GM12878 (cell line): ENCODE data around the gene LZTFL1. TPM values are rescaled to one million over a fixed set of nuclear protein-coding genes. Genes with fewer than 3 reads are reported as not detected.

Experiments used
- ATAC-seq: fragments of 200-7000 bp; cut with Tn5 transposase; 3 replicates; pipeline ENCODE4 v1.9.1; 2020; ENCODE audit warnings: mild to moderate bottlenecking, moderate library complexity
- BruUV-seq: library from RNA; stranded (reverse); fragments of 400-500 nt; replicated peaks from 2 replicates; lab custom pipeline; 2021; lab: Mats Ljungman, UMichigan
- CTCF ChIA-PET: fragments of 300-600 bp; sonication (Branson Sonifier 250); formaldehyde crosslinking; extraction: SDS; loops from one replicate; lab custom pipeline; 2021; ENCODE audit warnings: inconsistent platforms; lab: Yijun Ruan, JAX
- POLR2A ChIA-PET: fragments of 350-600 bp; formaldehyde crosslinking; extraction: SDS; loops from one replicate; lab custom pipeline; 2021; ENCODE audit warnings: inconsistent platforms; lab: Charles Lee
- RAD21 ChIA-PET: fragments of 300-600 bp; sonication (Branson Sonifier 250); formaldehyde crosslinking; loops from one replicate; lab custom pipeline; 2023; ENCODE audit warnings: antibody characterized with exemption; ENCODE audit not compliant: unreplicated experiment; lab: Charles Lee
- SMC1A ChIA-PET: fragments of 300-600 bp; sonication (Branson Sonifier 250); formaldehyde crosslinking; loops from one replicate; lab custom pipeline; 2023; ENCODE audit not compliant: unreplicated experiment, uncharacterized antibody; lab: Charles Lee
- DNase-seq: peaks from one replicate; pipeline ENCODE4 v3.0.0-alpha.2; 2011; ENCODE audit warnings: low read depth, low spot score
- FAIRE-seq: peaks from 3 replicates; lab custom pipeline; 2011; peaks lifted over from hg19 to GRCh38; lab: Jason Lieb, UNC
- H2AFZ ChIP-seq: 2 replicates; pipeline ENCODE4 v1.6.0; 2011; ENCODE audit warnings: low read depth, low read length, control low read depth; ENCODE audit not compliant: control insufficient read depth
- H3K27ac ChIP-seq: 2 replicates; pipeline ENCODE4 v1.5.1; 2011; ENCODE audit warnings: control low read depth; ENCODE audit not compliant: control insufficient read depth, insufficient read depth
- H3K27me3 ChIP-seq, 2 experiments: replicated peaks in 1 of 2; 2 replicates each; pipeline versions ENCODE4 v1.6.0 to v1.6.1; 2011; ENCODE audit warnings: low read length in 1 of 2; ENCODE audit not compliant: control insufficient read depth in 2 of 2, insufficient read depth in 2 of 2
- H3K36me3 ChIP-seq, 2 experiments: 2 replicates each; pipeline ENCODE4 v1.5.1; 2011; ENCODE audit warnings: low read length in 1 of 2; ENCODE audit not compliant: control insufficient read depth in 2 of 2, insufficient read depth in 2 of 2
- H3K4me1 ChIP-seq: 2 replicates; pipeline ENCODE4 v1.6.1; 2011; ENCODE audit warnings: mild to moderate bottlenecking, low read length, moderate library complexity, mixed read lengths; ENCODE audit not compliant: control insufficient read depth, insufficient read depth
- H3K4me2 ChIP-seq: 2 replicates; pipeline ENCODE4 v1.6.0; 2011; ENCODE audit warnings: control low read depth; ENCODE audit not compliant: control insufficient read depth, insufficient read depth
- H3K4me3 ChIP-seq: fragments of 200-600 bp; sonication (generic); 2 replicates; pipeline ENCODE4 v1.5.1; 2016
- H3K79me2 ChIP-seq: 2 replicates; pipeline ENCODE4 v1.6.0; 2011; ENCODE audit warnings: low read length; ENCODE audit not compliant: control insufficient read depth, insufficient read depth
- H3K9ac ChIP-seq: 2 replicates; pipeline ENCODE4 v1.8.0; 2011; ENCODE audit warnings: low read length, control low read depth, mixed read lengths; ENCODE audit not compliant: control insufficient read depth, insufficient read depth
- H3K9me3 ChIP-seq: replicated peaks from 3 replicates; pipeline ENCODE4 v1.5.1; 2011; ENCODE audit warnings: mild to moderate bottlenecking, low read length; ENCODE audit not compliant: control insufficient read depth, insufficient read depth
- H4K20me1 ChIP-seq: 2 replicates; pipeline ENCODE4 v1.6.0; 2011; ENCODE audit not compliant: control insufficient read depth, insufficient read depth
- ATF3 ChIP-seq: IDR thresholded peaks from 2 replicates; pipeline ENCODE4 v1.6.1; 2011; ENCODE audit warnings: low read depth, mild to moderate bottlenecking, low read length, moderate library complexity, borderline replicate concordance; ENCODE audit errors: extremely low read depth
- ELK1 ChIP-seq: IDR thresholded peaks from 2 replicates; pipeline ENCODE4 v1.6.1; 2012; ENCODE audit warnings: low read depth, low read length, improper control_type of control experiment
- IKZF1 ChIP-seq: fragments of 450-650 bp; conservative IDR thresholded peaks from 2 replicates; pipeline ENCODE4 v1.6.1; 2017; ENCODE audit warnings: antibody characterized with exemption, mild to moderate bottlenecking
- MEF2A ChIP-seq: IDR thresholded peaks from 2 replicates; pipeline ENCODE4 v1.6.1; 2011; ENCODE audit warnings: low read depth, mild to moderate bottlenecking, low read length, moderate library complexity; ENCODE audit not compliant: insufficient read depth
- SIN3A ChIP-seq: IDR thresholded peaks from 2 replicates; pipeline ENCODE4 v1.6.1; 2012; ENCODE audit warnings: low read depth, low read length, improper control_type of control experiment
- SUZ12 ChIP-seq: fragments of 200-600 bp; sonication (generic); IDR thresholded peaks from one replicate; pipeline ENCODE4 v1.6.1; 2018; ENCODE audit warnings: antibody characterized with exemption, mild to moderate bottlenecking; ENCODE audit not compliant: unreplicated experiment
- TCF7 ChIP-seq: IDR thresholded peaks from 2 replicates; pipeline ENCODE4 v1.6.1; 2014; ENCODE audit warnings: antibody characterized with exemption, borderline replicate concordance
- WGBS: methylation state at CpG from one replicate; pipeline ENCODE4 v1.1.6; 2016; ENCODE audit warnings: low lambda C conversion rate; ENCODE audit not compliant: insufficient replicate concordance, insufficient coverage; ENCODE audit errors: missing lambda C conversion rate; 5-methylcytosine and 5-hydroxymethylcytosine counted together
- in situ Hi-C: fragments of 300-500 bp; cut with MboI; formaldehyde crosslinking; loops from 9 replicates; pipeline ENCODE4 v1.14.3; 2018; ENCODE audit warnings: mixed read lengths
- intact Hi-C: fragments of 100-400 bp; cut with micrococcal nuclease; formaldehyde crosslinking; loops from one replicate; pipeline ENCODE4 v1.14.2; 2022; ENCODE audit not compliant: unreplicated experiment
- polyA plus RNA-seq, 11 experiments: library from polyadenylated mRNA; depleted of rRNA in 4 of 11; unstranded in 6 of 11; stranded (reverse) in 5 of 11; fragments of >200 nt; fragmentation: Nextera tagmentation in 4 of 11; fragmentation: Illumina TruSeq in 1 of 11; extraction: Ambion mirVana in 4 of 11; extraction: Trizol in 1 of 11; gene quantifications; 1 replicate in 1 of 11; 2 replicates in 10 of 11; pipeline versions ENCODE4 v1.2.1 to v1.2.3, GENCODE V29; 2011 to 2016; ENCODE audit warnings: inconsistent platforms in 2 of 11, missing spikeins in 2 of 11, low read depth in 1 of 11
- total RNA-seq, 4 experiments: library from RNA; depleted of rRNA in 3 of 4; stranded (reverse); fragments of >200 nt in 3 of 4; fragmentation: Illumina TruSeq in 1 of 4; extraction: Trizol in 1 of 4; gene quantifications; 2 replicates each; pipeline versions ENCODE4 v1.2.1 to v1.2.3, GENCODE V29; 2013 to 2021
- TF ChIP-seq, protein P1 (sequence below): fragments of 150-350 bp; IDR thresholded peaks from 2 replicates; pipeline ENCODE4 v1.6.1; 2014; ENCODE audit warnings: mild to moderate bottlenecking, low read depth, low read length
- TF ChIP-seq, protein P2 (sequence below): fragments of 450-650 bp; IDR thresholded peaks from 2 replicates; pipeline ENCODE4 v1.6.1; 2016; ENCODE audit warnings: mild to moderate bottlenecking, moderate library complexity, borderline replicate concordance

Gene LZTFL1
- total and polyA plus RNA-seq, 10 of the 15 experiments (the other 5 are each of a cell fraction or from before 2014, with no cell fraction given): 9.8 to 74.1 (median 11.9) TPM

DNA sequence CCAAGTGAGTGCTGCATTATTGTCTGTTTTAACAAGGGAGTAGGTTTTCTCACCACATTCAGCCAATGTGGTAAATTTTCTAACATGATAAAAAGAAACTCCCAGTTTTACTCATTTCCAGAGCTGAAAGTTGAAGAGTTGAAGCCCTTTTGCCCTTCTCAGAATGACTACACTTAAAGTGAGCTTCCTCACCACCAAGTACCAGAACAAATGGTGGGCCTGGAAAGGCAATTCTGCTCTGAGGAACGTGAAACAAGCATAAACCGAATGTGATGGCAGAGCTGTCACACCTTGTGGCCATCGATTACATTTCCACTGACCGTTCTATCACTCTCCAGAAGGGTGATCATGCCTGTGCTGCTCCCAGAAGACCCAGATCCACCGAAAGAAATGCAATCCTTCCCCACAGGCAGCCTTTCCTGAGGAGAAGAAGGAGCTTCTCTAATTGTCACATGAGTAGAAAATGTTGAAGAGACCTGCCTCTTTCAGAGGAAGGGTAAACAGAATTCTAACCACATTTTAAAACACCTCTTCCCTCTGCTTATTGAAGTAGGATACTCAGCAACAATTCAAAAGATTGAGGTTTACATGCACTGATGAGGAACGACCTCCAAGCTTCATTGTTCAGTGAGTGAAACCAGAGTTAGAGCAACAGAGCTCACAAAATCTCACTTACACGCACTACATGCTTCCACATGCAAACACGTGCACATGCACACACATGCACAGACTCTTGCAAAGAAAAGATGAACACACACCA is 23.0 kb upstream of the LZTFL1 start:
- ChIA-PET CTCF (interaction anchor here (0.8 to 5.1 kb wide), 15 partner anchors 10 to 214 kb away, joined by 3 to 67 read pairs (median 4); no protein-coding TSS in a partner anchor), SMC1A (interaction anchor here (0.7 to 9.7 kb wide), 21 partner anchors 9 to 322 kb away, joined by 3 to 166 read pairs (median 4); partner anchors contain the start of genes CCR9 and LZTFL1), RAD21 (interaction anchor here (0.7 to 5.5 kb wide), 12 partner anchors 8 to 103 kb away, joined by 3 to 169 read pairs (median 9); partner anchors contain the start of gene LZTFL1), POLR2A (interaction anchor here (0.6 to 5.0 kb wide), 13 partner anchors 9 to 175 kb away, joined by 3 to 95 read pairs (median 4); partner anchors contain the start of gene CCR9)
- H3K9ac ChIP-seq: peak overlapping the region; percentile 68
- ATAC-seq (peak; percentile 84), DNase-seq (peak; percentile 71), FAIRE-seq (peak; percentile 74)
- H3K79me2 ChIP-seq: no peaks in the 10 kb centered on the region
- H3K27me3 ChIP-seq: no peaks in the 10 kb centered on the region; a peak in 2 of 4 replicates
- no peak overlapping the region for H2AFZ ChIP-seq
- 7% methylated on average over 8 of the region's 8 CpGs for WGBS
- in situ Hi-C loops: loop anchor here (5.0 kb wide), 1 partner anchor 47 kb away; no protein-coding TSS in a partner anchor
- H3K36me3 ChIP-seq: no peaks in the 10 kb centered on the region; a peak in 1 of 4 replicates
- no peaks in the 10 kb centered on the region for H4K20me1 ChIP-seq
- peak overlapping the region; percentile 90 for H3K27ac ChIP-seq
- H3K4me3 ChIP-seq: no peak overlapping the region
- intact Hi-C loops: loop anchor here (1.0 to 10.0 kb wide), 3 partner anchors 16 to 270 kb away; partner anchors contain the start of gene LIMD1
- H3K9me3 ChIP-seq: peaks cover 7% of the 10 kb centered on the region; the same call in 2 of the 3 replicates
- peak overlapping the region; percentile 74 for H3K4me2 ChIP-seq
- H3K4me1 ChIP-seq: peaks cover 71% of the 10 kb centered on the region
- BruUV-seq: no TSS peak
- no peak for TF ChIP-seq SIN3A
- TF ChIP-seq SUZ12: no peak
- TF ChIP-seq ATF3: no peak
- TF ChIP-seq, protein P1, sequence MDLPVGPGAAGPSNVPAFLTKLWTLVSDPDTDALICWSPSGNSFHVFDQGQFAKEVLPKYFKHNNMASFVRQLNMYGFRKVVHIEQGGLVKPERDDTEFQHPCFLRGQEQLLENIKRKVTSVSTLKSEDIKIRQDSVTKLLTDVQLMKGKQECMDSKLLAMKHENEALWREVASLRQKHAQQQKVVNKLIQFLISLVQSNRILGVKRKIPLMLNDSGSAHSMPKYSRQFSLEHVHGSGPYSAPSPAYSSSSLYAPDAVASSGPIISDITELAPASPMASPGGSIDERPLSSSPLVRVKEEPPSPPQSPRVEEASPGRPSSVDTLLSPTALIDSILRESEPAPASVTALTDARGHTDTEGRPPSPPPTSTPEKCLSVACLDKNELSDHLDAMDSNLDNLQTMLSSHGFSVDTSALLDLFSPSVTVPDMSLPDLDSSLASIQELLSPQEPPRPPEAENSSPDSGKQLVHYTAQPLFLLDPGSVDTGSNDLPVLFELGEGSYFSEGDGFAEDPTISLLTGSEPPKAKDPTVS: no peak
- TF ChIP-seq TCF7: peak; percentile 91
- TF ChIP-seq, protein P2, sequence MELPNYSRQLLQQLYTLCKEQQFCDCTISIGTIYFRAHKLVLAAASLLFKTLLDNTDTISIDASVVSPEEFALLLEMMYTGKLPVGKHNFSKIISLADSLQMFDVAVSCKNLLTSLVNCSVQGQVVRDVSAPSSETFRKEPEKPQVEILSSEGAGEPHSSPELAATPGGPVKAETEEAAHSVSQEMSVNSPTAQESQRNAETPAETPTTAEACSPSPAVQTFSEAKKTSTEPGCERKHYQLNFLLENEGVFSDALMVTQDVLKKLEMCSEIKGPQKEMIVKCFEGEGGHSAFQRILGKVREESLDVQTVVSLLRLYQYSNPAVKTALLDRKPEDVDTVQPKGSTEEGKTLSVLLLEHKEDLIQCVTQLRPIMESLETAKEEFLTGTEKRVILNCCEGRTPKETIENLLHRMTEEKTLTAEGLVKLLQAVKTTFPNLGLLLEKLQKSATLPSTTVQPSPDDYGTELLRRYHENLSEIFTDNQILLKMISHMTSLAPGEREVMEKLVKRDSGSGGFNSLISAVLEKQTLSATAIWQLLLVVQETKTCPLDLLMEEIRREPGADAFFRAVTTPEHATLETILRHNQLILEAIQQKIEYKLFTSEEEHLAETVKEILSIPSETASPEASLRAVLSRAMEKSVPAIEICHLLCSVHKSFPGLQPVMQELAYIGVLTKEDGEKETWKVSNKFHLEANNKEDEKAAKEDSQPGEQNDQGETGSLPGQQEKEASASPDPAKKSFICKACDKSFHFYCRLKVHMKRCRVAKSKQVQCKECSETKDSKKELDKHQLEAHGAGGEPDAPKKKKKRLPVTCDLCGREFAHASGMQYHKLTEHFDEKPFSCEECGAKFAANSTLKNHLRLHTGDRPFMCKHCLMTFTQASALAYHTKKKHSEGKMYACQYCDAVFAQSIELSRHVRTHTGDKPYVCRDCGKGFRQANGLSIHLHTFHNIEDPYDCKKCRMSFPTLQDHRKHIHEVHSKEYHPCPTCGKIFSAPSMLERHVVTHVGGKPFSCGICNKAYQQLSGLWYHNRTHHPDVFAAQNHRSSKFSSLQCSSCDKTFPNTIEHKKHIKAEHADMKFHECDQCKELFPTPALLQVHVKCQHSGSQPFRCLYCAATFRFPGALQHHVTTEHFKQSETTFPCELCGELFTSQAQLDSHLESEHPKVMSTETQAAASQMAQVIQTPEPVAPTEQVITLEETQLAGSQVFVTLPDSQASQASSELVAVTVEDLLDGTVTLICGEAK: 0 out of 2 replicates have a peak, but pooled peaks have one; percentile 41
- TF ChIP-seq IKZF1: peak; percentile 96
- peak; percentile 97 for TF ChIP-seq MEF2A
- no peak for TF ChIP-seq ELK1
